ENCODE measurements around the gene OPN4.
A peak's percentile ranks its signal among the peaks of the same experiment; 100 is the strongest.
"Not testable (repeated sequence)": the region's sequence is repeated elsewhere in the genome, so short reads cannot be mapped to it uniquely, and the experiment has no call there.

OPN4 gene

GRCh38 chr10:86614853-86615252 is 39.5 kb upstream of the OPN4 start:
- TF ChIP-seq CTCF (IDR thresholded peaks at IDR 0.05; ENCODE audit: insufficient read depth, low read length, missing control alignments), result no peak
- ChIA-PET CTCF (interaction anchor here (0.9 to 1.0 kb wide), 2 partner anchors 20 to 215 kb away, joined by 3 read pairs; no protein-coding TSS in a partner anchor), POLR2A (no interaction called here)
- DNase-seq (ENCODE audit: low read depth, low spot score), result no peak
- H3K4me3 ChIP-seq (ENCODE audit: low read depth, low read length), result no peak overlapping the region

- H3K4me3 ChIP-seq (ENCODE audit: low read depth, low read length); CTCF ChIA-PET; DNase-seq (ENCODE audit: low read depth, low spot score); POLR2A ChIA-PET: not testable (repeated sequence)
Observed at GRCh38 chr10:86617278-86617677, 37.1 kb upstream of the OPN4 start.

- ChIA-PET POLR2A (no interaction called here), CTCF (interaction anchor here (0.8 kb wide), 1 partner anchor 14 kb away, joined by 3 read pairs; no protein-coding TSS in a partner anchor)
- H3K4me3 ChIP-seq (ENCODE audit: low read depth, low read length), result no peak overlapping the region
- no peak for TF ChIP-seq CTCF (IDR thresholded peaks at IDR 0.05; ENCODE audit: insufficient read depth, low read length, missing control alignments)
- DNase-seq (ENCODE audit: low read depth, low spot score), result no peak
Observed at GRCh38 chr10:86628311-86628710, 26.0 kb upstream of the OPN4 start.

- no peak for DNase-seq (ENCODE audit: low read depth, low spot score)
- CTCF ChIA-PET, result interaction anchor here (0.9 to 1.4 kb wide), 4 partner anchors 9 to 230 kb away, joined by 3 read pairs; no protein-coding TSS in a partner anchor
- H3K4me3 ChIP-seq (ENCODE audit: low read depth, low read length), result no peak overlapping the region
- TF ChIP-seq CTCF (IDR thresholded peaks at IDR 0.05; ENCODE audit: insufficient read depth, low read length, missing control alignments), result no peak
- POLR2A ChIA-PET, result no interaction called here
Observed at GRCh38 chr10:86630079-86630478, 24.3 kb upstream of the OPN4 start.

- CTCF ChIA-PET, result interaction anchor here (0.5 to 1.3 kb wide), 7 partner anchors 10 to 109 kb away, joined by 3 to 4 read pairs (median 3); no protein-coding TSS in a partner anchor
- H3K4me3 ChIP-seq (ENCODE audit: low read depth, low read length), result peak overlapping the region; percentile 44
- no peak for DNase-seq (ENCODE audit: low read depth, low spot score)
- peak; percentile 51 for TF ChIP-seq CTCF (IDR thresholded peaks at IDR 0.05; ENCODE audit: insufficient read depth, low read length, missing control alignments)
- POLR2A ChIA-PET, result no interaction called here
Observed at GRCh38 chr10:86632009-86632800, 22.1 kb upstream of the OPN4 start.

- TF ChIP-seq CTCF (IDR thresholded peaks at IDR 0.05; ENCODE audit: insufficient read depth, low read length, missing control alignments), result no peak
- no peak overlapping the region for H3K4me3 ChIP-seq (ENCODE audit: low read depth, low read length)
- DNase-seq (ENCODE audit: low read depth, low spot score), result no peak
- CTCF ChIA-PET, result interaction anchor here (0.8 to 1.3 kb wide), 4 partner anchors 10 to 24 kb away, joined by 3 to 4 read pairs (median 3); no protein-coding TSS in a partner anchor
- POLR2A ChIA-PET, result no interaction called here
Observed at GRCh38 chr10:86632951-86633350, 21.4 kb upstream of the OPN4 start.
